GM23338 (cell line): ENCODE data around the gene CYP27A1. TPM values are rescaled to one million over a fixed set of nuclear protein-coding genes. Genes with fewer than 3 reads are reported as not detected.

ENCODE experiments used
- ATAC-seq: fragments of 200-7000 bp; cut with Tn5 transposase; 3 replicates; pipeline ENCODE4 v1.9.1; 2020
- DNase-seq: peaks from one replicate; pipeline ENCODE4 v3.0.0-alpha.2; 2015; ENCODE audit warnings: low spot score
- H2AFZ ChIP-seq: fragments of 200-600 bp; sonication (generic); 2 replicates; pipeline ENCODE4 v1.8.0; 2016; ENCODE audit warnings: antibody characterized with exemption, mild to moderate bottlenecking, moderate library complexity
- H3F3A ChIP-seq: fragments of 200-600 bp; sonication (generic); replicated peaks from 2 replicates; pipeline ENCODE4 v1.8.0; 2017; ENCODE audit warnings: antibody characterized with exemption, mixed run types, low read depth
- H3K27ac ChIP-seq: fragments of 200-600 bp; sonication (generic); 2 replicates; pipeline ENCODE4 v1.6.1; 2016; ENCODE audit warnings: low read depth
- H3K27me3 ChIP-seq: fragments of 200-600 bp; sonication (generic); 2 replicates; pipeline ENCODE4 v1.8.0; 2016; ENCODE audit warnings: mild to moderate bottlenecking, mixed run types, moderate library complexity; ENCODE audit not compliant: insufficient read depth
- H3K36me3 ChIP-seq: fragments of 200-600 bp; sonication (generic); 2 replicates; pipeline ENCODE4 v1.8.0; 2016; ENCODE audit warnings: mild to moderate bottlenecking; ENCODE audit not compliant: insufficient read depth
- H3K4me1 ChIP-seq: fragments of 200-600 bp; sonication (generic); 2 replicates; pipeline ENCODE4 v1.8.0; 2016; ENCODE audit warnings: mild to moderate bottlenecking, moderate library complexity; ENCODE audit not compliant: insufficient read depth
- H3K4me2 ChIP-seq: fragments of 200-600 bp; sonication (generic); 2 replicates; pipeline ENCODE4 v1.7.1; 2017; ENCODE audit warnings: mixed run types
- H3K4me3 ChIP-seq: fragments of 200-600 bp; sonication (generic); 2 replicates; pipeline ENCODE4 v1.6.1; 2016; ENCODE audit warnings: mixed run types
- H3K79me2 ChIP-seq: fragments of 200-600 bp; sonication (generic); replicated peaks from 2 replicates; pipeline ENCODE4 v1.8.0; 2017; ENCODE audit warnings: mild to moderate bottlenecking; ENCODE audit not compliant: insufficient read depth
- H3K9me2 ChIP-seq: fragments of 200-600 bp; sonication (generic); 2 replicates; pipeline ENCODE4 v1.8.0; 2017; ENCODE audit not compliant: insufficient read depth
- H4K20me1 ChIP-seq: fragments of 200-600 bp; sonication (generic); replicated peaks from 2 replicates; pipeline ENCODE4 v1.8.0; 2017; ENCODE audit warnings: mild to moderate bottlenecking; ENCODE audit not compliant: insufficient read depth
- H3K27ac Mint-ChIP-seq: 2 replicates; pipeline ENCODE4 v1.8.0; 2020; ENCODE audit warnings: inconsistent platforms, mild to moderate bottlenecking, moderate library complexity, mixed read lengths
- H3K27me3 Mint-ChIP-seq: 3 replicates; pipeline ENCODE4 v1.8.0; 2022; ENCODE audit warnings: low read depth, mild to moderate bottlenecking, moderate library complexity, mixed read lengths, inconsistent platforms; ENCODE audit not compliant: insufficient read depth, poor library complexity
- H3K36me3 Mint-ChIP-seq: 3 replicates; pipeline ENCODE4 v1.8.0; 2021; ENCODE audit warnings: low read depth, mild to moderate bottlenecking, inconsistent platforms, moderate library complexity, mixed read lengths
- H3K4me1 Mint-ChIP-seq: 3 replicates; pipeline ENCODE4 v1.8.0; 2020; ENCODE audit warnings: mild to moderate bottlenecking, inconsistent platforms, mixed read lengths
- H3K4me3 Mint-ChIP-seq: 3 replicates; pipeline ENCODE4 v1.8.0; 2021; ENCODE audit warnings: moderate library complexity, mild to moderate bottlenecking, inconsistent platforms, mixed read lengths
- H3K9me3 Mint-ChIP-seq: 3 replicates; pipeline ENCODE4 v1.8.0; 2020; ENCODE audit warnings: moderate library complexity, mild to moderate bottlenecking, inconsistent platforms, mixed read lengths
- CREB1 ChIP-seq: fragments of 250-450 bp; sonication (Bioruptor Pico); IDR thresholded peaks from 2 replicates; pipeline ENCODE4 v1.5.0; 2020; ENCODE audit warnings: low read depth, mild to moderate bottlenecking, moderate library complexity
- EZH2phosphoT487 ChIP-seq: fragments of 200-600 bp; sonication (generic); IDR thresholded peaks from one replicate; pipeline ENCODE4 v1.8.1; 2018; ENCODE audit warnings: antibody characterized with exemption; ENCODE audit not compliant: unreplicated experiment
- NANOG ChIP-seq: IDR thresholded peaks from 2 replicates; pipeline ENCODE4 v1.6.1; 2016; ENCODE audit warnings: antibody characterized with exemption, borderline replicate concordance
- POLR2AphosphoS5 ChIP-seq: IDR thresholded peaks from 2 replicates; pipeline ENCODE4 v1.6.1; 2016; ENCODE audit warnings: antibody characterized with exemption, low read depth
- STAT1 ChIP-seq: IDR thresholded peaks from one replicate; pipeline ENCODE4 v1.6.1; 2016; ENCODE audit warnings: antibody characterized with exemption; ENCODE audit not compliant: unreplicated experiment
- ZNF114 ChIP-seq: fragments of 250-450 bp; sonication (Bioruptor Pico); IDR thresholded peaks from 2 replicates; pipeline ENCODE4 v1.5.0; 2020; ENCODE audit warnings: mild to moderate bottlenecking, moderate library complexity
- ZNF331 ChIP-seq: fragments of 250-450 bp; sonication (Bioruptor Pico); IDR thresholded peaks from 2 replicates; pipeline ENCODE4 v1.5.0; 2020; ENCODE audit warnings: low read depth, mild to moderate bottlenecking, moderate library complexity
- polyA plus RNA-seq: library from polyadenylated mRNA; unstranded; fragments of >200 nt; fragmentation: Nextera tagmentation; extraction: Ambion mirVana; gene quantifications from 2 replicates; pipeline ENCODE4 v1.2.1, GENCODE V29; 2016
- total RNA-seq: library from RNA; depleted of rRNA; stranded (reverse); fragments of >200 nt; shearing (Covaris generic); gene quantifications from 2 replicates; pipeline ENCODE4 v1.2.3, GENCODE V29; 2014
- TF ChIP-seq, protein P1 (sequence below): fragments of 250-450 bp; sonication (Bioruptor Pico); IDR thresholded peaks from 2 replicates; pipeline ENCODE4 v1.5.0; 2020; ENCODE audit warnings: mild to moderate bottlenecking, moderate library complexity
- TF ChIP-seq, protein P2 (sequence below): IDR thresholded peaks from 2 replicates; pipeline ENCODE4 v1.6.1; 2016; ENCODE audit warnings: antibody characterized with exemption

The CYP27A1 gene
- total and polyA plus RNA-seq, 2 experiments from 2014 or later: 2.2 to 6.9 TPM

DNA sequence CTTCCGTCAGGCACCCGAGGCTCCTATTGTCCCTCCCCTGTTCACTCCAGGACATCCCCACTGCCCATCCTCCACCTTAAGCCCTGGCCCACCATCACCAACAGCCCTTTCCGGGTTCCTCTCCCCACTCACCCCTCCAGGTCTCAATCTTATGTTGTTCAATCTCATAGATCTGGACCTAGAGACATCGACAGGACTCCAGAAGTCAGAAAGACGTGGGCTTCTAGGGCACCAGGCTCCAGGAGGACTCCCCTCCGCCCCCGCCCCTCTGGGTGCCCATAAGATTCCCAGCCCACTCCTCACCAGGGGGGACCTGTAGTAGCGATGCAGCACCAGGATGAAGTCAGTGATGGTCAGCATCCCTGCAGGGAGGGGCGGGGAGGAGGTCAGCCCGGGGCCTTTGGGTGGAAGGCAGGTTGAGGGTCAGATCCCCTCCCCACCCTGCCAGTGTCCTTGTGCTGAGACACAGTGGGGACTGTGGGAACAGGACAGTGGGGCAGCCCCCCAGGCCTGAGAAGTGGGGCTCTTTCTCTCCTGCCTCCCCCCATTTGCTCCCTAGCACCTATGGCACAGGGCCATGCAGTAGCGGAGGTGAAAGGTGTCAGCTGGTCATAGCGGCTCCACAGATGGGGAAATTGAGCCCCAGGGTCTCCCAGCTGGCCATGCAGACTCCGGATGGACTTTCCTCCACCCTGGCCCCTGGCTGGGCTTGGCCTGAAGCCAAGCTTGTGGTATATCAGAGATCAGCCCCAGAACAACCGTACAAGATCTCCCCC lies 45.9 kb downstream of the CYP27A1 start (continued):
- TF ChIP-seq, protein P1, sequence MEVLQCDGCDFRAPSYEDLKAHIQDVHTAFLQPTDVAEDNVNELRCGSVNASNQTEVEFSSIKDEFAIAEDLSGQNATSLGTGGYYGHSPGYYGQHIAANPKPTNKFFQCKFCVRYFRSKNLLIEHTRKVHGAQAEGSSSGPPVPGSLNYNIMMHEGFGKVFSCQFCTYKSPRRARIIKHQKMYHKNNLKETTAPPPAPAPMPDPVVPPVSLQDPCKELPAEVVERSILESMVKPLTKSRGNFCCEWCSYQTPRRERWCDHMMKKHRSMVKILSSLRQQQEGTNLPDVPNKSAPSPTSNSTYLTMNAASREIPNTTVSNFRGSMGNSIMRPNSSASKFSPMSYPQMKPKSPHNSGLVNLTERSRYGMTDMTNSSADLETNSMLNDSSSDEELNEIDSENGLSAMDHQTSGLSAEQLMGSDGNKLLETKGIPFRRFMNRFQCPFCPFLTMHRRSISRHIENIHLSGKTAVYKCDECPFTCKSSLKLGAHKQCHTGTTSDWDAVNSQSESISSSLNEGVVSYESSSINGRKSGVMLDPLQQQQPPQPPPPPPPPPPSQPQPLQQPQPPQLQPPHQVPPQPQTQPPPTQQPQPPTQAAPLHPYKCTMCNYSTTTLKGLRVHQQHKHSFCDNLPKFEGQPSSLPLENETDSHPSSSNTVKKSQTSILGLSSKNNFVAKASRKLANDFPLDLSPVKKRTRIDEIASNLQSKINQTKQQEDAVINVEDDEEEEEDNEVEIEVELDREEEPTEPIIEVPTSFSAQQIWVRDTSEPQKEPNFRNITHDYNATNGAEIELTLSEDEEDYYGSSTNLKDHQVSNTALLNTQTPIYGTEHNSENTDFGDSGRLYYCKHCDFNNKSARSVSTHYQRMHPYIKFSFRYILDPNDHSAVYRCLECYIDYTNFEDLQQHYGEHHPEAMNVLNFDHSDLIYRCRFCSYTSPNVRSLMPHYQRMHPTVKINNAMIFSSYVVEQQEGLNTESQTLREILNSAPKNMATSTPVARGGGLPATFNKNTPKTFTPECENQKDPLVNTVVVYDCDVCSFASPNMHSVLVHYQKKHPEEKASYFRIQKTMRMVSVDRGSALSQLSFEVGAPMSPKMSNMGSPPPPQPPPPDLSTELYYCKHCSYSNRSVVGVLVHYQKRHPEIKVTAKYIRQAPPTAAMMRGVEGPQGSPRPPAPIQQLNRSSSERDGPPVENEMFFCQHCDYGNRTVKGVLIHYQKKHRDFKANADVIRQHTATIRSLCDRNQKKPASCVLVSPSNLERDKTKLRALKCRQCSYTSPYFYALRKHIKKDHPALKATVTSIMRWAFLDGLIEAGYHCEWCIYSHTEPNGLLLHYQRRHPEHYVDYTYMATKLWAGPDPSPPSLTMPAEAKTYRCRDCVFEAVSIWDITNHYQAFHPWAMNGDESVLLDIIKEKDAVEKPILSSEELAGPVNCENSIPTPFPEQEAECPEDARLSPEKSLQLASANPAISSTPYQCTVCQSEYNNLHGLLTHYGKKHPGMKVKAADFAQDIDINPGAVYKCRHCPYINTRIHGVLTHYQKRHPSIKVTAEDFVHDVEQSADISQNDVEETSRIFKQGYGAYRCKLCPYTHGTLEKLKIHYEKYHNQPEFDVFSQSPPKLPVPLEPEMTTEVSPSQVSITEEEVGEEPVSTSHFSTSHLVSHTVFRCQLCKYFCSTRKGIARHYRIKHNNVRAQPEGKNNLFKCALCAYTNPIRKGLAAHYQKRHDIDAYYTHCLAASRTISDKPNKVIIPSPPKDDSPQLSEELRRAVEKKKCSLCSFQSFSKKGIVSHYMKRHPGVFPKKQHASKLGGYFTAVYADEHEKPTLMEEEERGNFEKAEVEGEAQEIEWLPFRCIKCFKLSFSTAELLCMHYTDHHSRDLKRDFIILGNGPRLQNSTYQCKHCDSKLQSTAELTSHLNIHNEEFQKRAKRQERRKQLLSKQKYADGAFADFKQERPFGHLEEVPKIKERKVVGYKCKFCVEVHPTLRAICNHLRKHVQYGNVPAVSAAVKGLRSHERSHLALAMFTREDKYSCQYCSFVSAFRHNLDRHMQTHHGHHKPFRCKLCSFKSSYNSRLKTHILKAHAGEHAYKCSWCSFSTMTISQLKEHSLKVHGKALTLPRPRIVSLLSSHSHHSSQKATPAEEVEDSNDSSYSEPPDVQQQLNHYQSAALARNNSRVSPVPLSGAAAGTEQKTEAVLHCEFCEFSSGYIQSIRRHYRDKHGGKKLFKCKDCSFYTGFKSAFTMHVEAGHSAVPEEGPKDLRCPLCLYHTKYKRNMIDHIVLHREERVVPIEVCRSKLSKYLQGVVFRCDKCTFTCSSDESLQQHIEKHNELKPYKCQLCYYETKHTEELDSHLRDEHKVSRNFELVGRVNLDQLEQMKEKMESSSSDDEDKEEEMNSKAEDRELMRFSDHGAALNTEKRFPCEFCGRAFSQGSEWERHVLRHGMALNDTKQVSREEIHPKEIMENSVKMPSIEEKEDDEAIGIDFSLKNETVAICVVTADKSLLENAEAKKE (CRISPR knock-in tag): no peak
- TF ChIP-seq NANOG (no peak), EZH2phosphoT487 (no peak), POLR2AphosphoS5 (no peak)

DNA sequence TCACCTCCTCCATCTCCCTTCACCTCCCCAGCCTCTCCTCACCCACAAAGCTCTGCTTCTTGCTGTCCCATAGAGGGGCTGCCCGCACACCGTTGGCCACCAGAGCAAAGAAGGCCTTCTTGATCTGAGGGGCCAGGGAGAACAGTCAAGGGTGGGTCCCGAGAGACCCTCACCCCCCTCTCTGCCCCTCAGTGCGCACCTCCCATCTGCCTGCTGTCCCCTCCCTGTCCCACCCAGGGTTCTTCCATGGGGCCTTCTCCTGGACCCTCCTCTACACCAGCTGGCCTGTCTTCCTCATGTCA lies 46.5 kb downstream of the CYP27A1 start:
- Histone ChIP-seq H3K4me3 (no peak overlapping the region), H3K27me3 (no peaks in the 10 kb centered on the region), H3K79me2 (no peaks in the 10 kb centered on the region), H3F3A (no peaks in the 10 kb centered on the region), H3K9me2 (no peaks in the 10 kb centered on the region), H3K4me2 (no peak overlapping the region), H3K27ac (no peak overlapping the region), H4K20me1 (no peaks in the 10 kb centered on the region), H2AFZ (no peak overlapping the region), H3K4me1 (no peaks in the 10 kb centered on the region), H3K36me3 (no peaks in the 10 kb centered on the region)
- ATAC-seq (no peak), DNase-seq (no peak)
- no peak overlapping the region for H3K27ac Mint-ChIP-seq
- no peaks in the 10 kb centered on the region for H3K36me3 Mint-ChIP-seq
- H3K4me3 Mint-ChIP-seq: no peak overlapping the region
- H3K27me3 Mint-ChIP-seq: peaks cover 4% of the 10 kb centered on the region
- H3K4me1 Mint-ChIP-seq: no peaks in the 10 kb centered on the region; the same call in 2 of the 3 replicates
- H3K9me3 Mint-ChIP-seq: no peaks in the 10 kb centered on the region
- TF ChIP-seq CREB1 (CRISPR knock-in tag): no peak
- no peak for TF ChIP-seq ZNF331 (CRISPR knock-in tag)
- TF ChIP-seq ZNF114 (CRISPR knock-in tag): no peak
- TF ChIP-seq, protein P1 (CRISPR knock-in tag): no peak
- TF ChIP-seq, protein P2, sequence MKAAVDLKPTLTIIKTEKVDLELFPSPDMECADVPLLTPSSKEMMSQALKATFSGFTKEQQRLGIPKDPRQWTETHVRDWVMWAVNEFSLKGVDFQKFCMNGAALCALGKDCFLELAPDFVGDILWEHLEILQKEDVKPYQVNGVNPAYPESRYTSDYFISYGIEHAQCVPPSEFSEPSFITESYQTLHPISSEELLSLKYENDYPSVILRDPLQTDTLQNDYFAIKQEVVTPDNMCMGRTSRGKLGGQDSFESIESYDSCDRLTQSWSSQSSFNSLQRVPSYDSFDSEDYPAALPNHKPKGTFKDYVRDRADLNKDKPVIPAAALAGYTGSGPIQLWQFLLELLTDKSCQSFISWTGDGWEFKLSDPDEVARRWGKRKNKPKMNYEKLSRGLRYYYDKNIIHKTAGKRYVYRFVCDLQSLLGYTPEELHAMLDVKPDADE: no peak
- no peak for TF ChIP-seq STAT1
